Measurements from ENCODE around the gene CATSPER2. TPM values are rescaled to one million over a fixed set of nuclear protein-coding genes. Genes with fewer than 3 reads are reported as not detected.
"Not testable (repeated sequence)": the region's sequence is repeated elsewhere in the genome, so short reads cannot be mapped to it uniquely, and the experiment has no call there.

The CATSPER2 gene
- total RNA-seq = 1 to 10 TPM; 5.1 to 5.5 TPM

DNA sequence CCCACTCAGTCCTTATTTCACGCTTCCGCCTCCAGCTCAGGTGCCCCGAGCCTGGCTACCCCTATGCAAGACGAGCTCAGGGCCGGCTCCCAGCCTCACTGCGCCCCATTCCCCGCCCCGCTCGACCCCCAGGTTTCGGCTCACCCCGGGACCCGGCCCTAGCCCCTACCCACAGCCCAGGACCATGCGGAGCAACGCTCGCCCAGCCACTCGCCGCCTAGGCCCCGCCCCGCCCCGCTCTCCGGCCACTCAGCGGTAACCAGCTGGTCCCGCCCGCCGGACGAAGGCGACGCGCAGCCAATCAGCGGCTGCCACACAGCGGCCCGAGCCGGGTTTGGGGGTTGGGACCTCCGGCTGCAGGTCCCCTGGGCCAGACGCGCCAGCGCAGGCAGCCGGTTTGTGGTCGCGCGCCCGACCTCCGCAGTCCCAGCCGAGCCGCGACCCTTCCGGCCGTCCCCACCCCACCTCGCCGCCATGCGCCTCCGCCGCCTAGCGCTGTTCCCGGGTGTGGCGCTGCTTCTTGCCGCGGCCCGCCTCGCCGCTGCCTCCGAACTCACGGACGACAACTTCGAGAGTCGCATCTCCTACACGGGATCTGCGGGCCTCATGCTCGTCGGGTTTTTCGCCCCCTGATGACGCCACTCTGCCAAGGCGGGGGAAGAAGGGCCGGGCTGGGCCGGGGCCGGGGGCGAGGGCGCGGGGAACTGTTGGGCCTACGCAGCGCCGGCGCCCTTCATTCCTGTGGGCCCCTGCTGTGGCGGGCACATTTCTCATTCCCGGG lies at the start of gene CATSPER2:
Gene CATSPER2 (minus strand): TSS at position 196 of the 781 bp plus-strand sequence. CDS start 783 bp downstream, outside the sequence.
- ChIA-PET POLR2A (no interaction called here), CTCF (no interaction called here)
- H3K27ac Mint-ChIP-seq = no peak within 1 kb of the TSS
- no peak for DNase-seq
- H3K9me3 Mint-ChIP-seq = no peaks in the 10 kb centered on the region
- H3K27me3 Mint-ChIP-seq = no peaks in the 10 kb centered on the region
- peaks cover 17% of the 10 kb centered on the region for H3K36me3 Mint-ChIP-seq
- no peaks in the 10 kb centered on the region for H3K4me1 Mint-ChIP-seq (ENCODE audit: low read depth)
- H3K4me3 Mint-ChIP-seq = no peak within 1 kb of the TSS
- intact Hi-C loops (cut with micrococcal nuclease) = no loop called here

DNA sequence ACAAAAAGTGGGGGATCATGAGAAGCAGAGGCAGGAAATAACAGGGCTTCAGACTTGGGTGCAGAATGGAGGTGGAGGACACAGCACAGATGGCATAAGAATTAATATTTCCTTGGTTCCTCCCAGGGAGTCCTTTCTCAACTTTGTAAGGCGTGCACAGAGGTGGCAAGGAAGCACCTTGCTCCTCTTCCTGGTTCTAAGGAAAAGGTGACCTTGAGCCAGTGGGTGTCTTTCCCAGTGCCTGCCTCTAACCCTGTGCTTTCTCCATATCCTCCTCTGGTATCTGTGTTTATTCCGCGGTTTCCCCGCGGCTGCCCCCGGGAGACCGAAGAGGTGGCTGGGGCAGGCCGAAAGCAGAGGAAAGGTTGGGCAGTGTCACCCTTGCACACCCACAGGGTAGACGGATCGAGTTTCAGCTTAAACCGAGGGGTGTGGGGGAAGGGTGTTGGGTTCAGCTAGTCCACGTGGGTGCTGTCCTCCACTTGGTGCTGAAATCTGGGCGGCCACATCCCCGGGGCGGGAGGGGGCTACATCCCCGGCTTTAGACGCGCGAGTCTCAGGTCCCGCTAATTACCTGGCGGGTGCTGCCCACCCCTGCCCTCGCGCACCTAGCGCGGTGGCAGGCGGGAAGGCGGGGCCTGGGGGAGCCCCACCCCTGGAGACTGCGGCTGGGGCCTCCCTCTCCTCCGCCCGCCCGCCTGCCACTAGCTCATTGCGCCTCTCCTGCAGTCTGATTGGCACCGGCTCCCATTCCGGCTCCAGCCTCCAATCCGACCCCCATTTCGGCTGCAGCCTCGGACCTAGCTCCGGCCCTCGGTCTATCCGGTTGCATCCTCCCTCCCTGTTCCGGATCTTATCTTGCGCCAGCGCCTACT lies 44.7 kb upstream of the CATSPER2 start, which contains the start of gene CKMT1A:
Gene CKMT1A (plus strand): TSS at position 712 of the 875 bp plus-strand sequence. CDS start 192 bp downstream, outside the sequence.
- H3K9me3 Mint-ChIP-seq; POLR2A ChIA-PET; intact Hi-C loops (cut with micrococcal nuclease); H3K36me3 Mint-ChIP-seq; H3K4me3 Mint-ChIP-seq; DNase-seq; H3K4me1 Mint-ChIP-seq (ENCODE audit: low read depth); H3K27ac Mint-ChIP-seq; CTCF ChIA-PET; H3K27me3 Mint-ChIP-seq: not testable (repeated sequence)

DNA sequence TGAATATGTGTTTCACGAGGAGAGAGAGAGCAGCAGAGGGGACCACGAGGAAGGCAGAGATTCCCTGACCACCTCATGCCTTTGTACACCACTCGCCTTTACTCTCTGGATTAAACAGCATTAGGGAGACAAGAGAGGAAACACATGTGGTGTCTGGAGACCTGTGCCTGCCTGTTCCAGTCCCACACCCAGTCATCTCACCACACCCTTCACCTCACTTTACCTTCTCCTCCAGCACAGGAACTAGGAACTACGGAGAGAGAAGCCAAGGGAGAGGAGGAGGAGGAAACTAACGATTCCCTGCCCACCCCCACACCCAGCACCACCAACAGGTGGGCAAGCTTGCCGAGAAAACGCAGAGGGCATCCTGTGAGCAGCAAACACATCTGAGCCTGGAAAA lies 44.0 kb upstream of the CATSPER2 start:
- intact Hi-C loops (cut with micrococcal nuclease); DNase-seq; H3K9me3 Mint-ChIP-seq; POLR2A ChIA-PET; H3K4me3 Mint-ChIP-seq; CTCF ChIA-PET; H3K27me3 Mint-ChIP-seq; H3K27ac Mint-ChIP-seq; H3K36me3 Mint-ChIP-seq; H3K4me1 Mint-ChIP-seq (ENCODE audit: low read depth): not testable (repeated sequence)

DNA sequence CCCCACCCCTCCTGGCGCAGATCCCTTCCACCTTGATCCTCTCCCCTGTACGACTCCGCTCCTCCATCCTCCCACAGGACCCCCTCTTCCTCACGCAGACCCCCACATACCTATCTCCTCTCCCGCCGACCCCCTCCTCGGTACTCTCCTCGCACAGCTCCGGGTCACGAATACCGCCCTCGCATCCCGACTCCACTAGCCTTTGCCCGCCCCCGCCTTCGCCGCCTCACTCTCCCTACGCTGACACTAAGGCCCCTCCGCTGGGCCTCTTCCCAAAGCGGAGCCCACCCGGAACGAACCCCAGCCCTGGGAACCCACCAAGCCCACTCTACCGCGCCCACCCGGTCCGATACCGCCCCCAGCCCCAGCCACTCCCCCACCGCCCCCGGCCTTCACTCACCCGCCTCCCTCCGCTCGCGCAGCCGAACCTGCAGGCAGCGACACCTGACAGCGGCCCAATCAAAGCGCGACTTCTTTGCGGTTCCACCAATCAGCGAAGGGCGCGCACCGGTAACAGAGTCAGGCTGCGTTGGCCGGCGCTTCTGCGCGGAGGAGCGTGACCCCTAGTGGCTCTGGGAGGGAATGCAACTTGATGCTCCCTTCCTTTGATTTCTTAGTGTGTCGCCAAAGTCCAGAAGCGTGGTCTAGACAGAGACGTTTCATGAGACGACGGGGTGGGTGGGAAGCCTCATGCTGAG lies 41.1 kb upstream of the CATSPER2 start:
- H3K4me1 Mint-ChIP-seq (ENCODE audit: low read depth); H3K27me3 Mint-ChIP-seq; H3K36me3 Mint-ChIP-seq; intact Hi-C loops (cut with micrococcal nuclease); POLR2A ChIA-PET; H3K4me3 Mint-ChIP-seq; H3K9me3 Mint-ChIP-seq; H3K27ac Mint-ChIP-seq; DNase-seq; CTCF ChIA-PET: not testable (repeated sequence)

DNA sequence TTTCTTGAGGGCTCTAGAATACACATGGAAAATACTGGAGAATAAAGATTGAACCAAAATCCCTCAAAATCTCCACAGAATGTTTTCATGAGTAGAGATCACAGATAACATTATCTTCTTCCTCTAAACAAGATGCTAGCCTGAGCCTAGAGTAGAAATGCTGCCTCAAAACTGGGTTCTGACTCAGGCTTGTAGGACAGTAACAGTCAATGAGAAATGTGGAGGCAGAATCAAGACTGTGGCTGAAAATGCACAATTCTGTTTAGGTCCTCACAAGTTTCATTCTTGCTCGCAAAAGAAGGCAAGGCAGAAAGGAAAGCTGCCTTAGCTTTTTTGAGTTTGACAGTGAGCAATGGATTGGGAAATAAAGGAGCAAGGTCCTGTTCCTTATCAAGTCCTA lies 25.5 kb upstream of the CATSPER2 start:
- H3K4me1 Mint-ChIP-seq (ENCODE audit: low read depth); DNase-seq; intact Hi-C loops (cut with micrococcal nuclease); H3K4me3 Mint-ChIP-seq; H3K36me3 Mint-ChIP-seq; H3K27ac Mint-ChIP-seq; POLR2A ChIA-PET; H3K27me3 Mint-ChIP-seq; CTCF ChIA-PET; H3K9me3 Mint-ChIP-seq: not testable (repeated sequence)

DNA sequence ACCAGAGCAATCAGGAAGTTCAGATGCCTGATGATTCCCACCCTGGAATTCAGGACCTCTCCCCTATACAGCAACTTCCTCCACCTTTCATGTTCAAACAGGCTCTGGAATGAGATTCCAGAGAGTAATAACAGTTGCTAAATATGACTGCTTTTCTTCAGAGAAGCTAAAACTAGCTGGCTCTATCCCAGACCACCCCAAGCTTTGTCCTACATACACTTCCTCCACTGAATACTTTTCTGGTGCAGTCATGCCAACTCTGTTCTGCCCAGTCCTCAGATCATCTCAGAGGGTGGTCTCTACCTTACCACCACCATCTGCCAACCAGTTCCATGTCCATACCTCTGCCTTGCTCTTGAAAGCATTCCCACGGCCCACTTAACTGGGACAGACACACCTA lies 17.5 kb upstream of the CATSPER2 start:
- H3K27me3 Mint-ChIP-seq; H3K4me3 Mint-ChIP-seq; H3K36me3 Mint-ChIP-seq; H3K9me3 Mint-ChIP-seq; H3K4me1 Mint-ChIP-seq (ENCODE audit: low read depth); CTCF ChIA-PET; POLR2A ChIA-PET; H3K27ac Mint-ChIP-seq; DNase-seq; intact Hi-C loops (cut with micrococcal nuclease): not testable (repeated sequence)

DNA sequence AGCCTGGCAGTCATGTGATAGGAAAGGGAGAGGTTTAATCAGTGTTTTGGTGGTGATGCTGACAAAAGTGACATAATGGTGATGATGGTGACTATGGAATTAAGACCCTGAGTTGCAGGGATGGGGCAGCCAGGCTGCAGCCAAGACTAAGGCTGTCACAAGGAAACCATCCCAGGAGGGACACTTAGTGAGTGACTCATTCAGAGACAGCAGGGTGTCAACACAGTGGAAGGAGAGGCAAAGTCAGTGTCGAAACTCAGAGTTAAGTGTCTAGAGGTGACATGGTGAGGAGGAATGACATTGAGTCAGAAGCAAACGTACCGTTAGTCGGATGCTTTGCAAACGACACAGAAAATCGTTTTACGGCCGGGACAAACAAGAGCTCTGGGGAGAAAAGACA lies 14.7 kb upstream of the CATSPER2 start:
- DNase-seq; H3K9me3 Mint-ChIP-seq; H3K4me3 Mint-ChIP-seq; H3K27ac Mint-ChIP-seq; intact Hi-C loops (cut with micrococcal nuclease); POLR2A ChIA-PET; CTCF ChIA-PET; H3K36me3 Mint-ChIP-seq; H3K4me1 Mint-ChIP-seq (ENCODE audit: low read depth); H3K27me3 Mint-ChIP-seq: not testable (repeated sequence)

DNA sequence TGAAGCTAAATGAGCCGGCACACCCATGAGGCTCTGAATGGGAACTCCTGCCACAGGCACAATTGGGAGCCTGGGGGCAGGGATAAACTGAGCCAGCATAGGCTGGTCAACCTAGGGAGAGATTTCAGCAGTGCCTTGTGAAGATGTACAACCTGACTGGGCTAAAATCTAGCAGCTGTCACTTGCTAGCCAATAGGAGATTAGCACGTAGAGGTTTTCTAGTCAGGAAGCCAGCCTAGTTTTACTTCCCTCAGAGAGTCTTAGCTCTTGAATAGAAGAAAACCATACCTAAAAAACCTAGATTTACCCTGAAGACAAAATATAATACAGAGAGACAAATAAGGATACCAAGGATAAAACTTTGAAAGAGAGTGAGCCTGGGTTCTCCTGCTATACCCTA lies 13.6 kb upstream of the CATSPER2 start:
- intact Hi-C loops (cut with micrococcal nuclease) = not testable (repeated sequence)

DNA sequence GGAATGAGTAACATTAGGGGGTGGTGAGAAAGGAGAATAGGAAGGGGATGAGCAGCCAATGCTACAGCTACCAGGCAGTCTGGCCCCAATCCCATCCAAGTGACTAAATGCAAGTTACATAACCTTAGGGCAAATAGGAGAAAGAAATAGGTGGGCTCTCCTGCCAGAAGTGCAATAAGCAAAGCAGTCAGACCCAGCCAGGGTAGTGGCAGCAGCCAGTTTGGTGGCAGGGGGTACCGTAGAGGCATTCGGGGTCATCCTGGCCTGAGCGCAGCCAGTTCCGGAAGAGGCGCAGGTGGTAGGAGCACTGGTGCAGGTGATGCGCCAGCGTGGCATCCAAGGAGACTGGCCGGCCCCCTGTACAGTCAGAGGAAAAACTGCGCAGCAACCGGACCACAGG lies 11.1 kb upstream of the CATSPER2 start:
- H3K27ac Mint-ChIP-seq; DNase-seq; H3K27me3 Mint-ChIP-seq; POLR2A ChIA-PET; H3K9me3 Mint-ChIP-seq; H3K4me1 Mint-ChIP-seq (ENCODE audit: low read depth); H3K4me3 Mint-ChIP-seq; CTCF ChIA-PET; intact Hi-C loops (cut with micrococcal nuclease); H3K36me3 Mint-ChIP-seq: not testable (repeated sequence)

More for the DNA sequence above, 13.6 kb upstream of the CATSPER2 start:
- H3K36me3 Mint-ChIP-seq; H3K4me3 Mint-ChIP-seq; H3K27me3 Mint-ChIP-seq; CTCF ChIA-PET; POLR2A ChIA-PET; H3K4me1 Mint-ChIP-seq (ENCODE audit: low read depth); H3K27ac Mint-ChIP-seq; H3K9me3 Mint-ChIP-seq; DNase-seq: not testable (repeated sequence)

DNA sequence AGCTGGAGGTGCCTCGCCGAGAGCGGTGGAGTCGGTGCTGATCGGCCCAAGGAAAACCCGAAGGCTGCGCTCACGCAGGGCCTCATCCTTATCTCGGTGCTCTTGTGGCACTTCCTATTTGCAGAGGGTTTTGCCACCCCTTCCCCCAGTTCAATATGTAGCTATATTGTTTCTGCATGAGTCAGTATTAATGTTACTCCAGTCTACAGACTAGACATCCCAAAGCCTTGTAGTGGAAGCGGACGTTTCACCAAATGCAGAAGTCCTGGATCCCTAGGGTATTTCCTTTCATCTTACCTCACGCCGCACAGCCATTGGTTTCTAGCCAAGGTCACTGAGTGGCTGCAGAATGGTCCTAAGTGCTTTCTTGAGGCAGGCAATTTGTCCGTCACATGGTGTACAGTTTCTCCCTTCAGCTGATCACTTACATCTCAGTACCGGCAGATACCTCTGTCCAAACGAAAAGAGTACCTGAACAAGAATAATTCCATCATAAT lies 834 bp upstream of the CATSPER2 start:
- H3K27ac Mint-ChIP-seq; H3K4me3 Mint-ChIP-seq; DNase-seq; H3K9me3 Mint-ChIP-seq; POLR2A ChIA-PET; CTCF ChIA-PET; H3K27me3 Mint-ChIP-seq; intact Hi-C loops (cut with micrococcal nuclease); H3K4me1 Mint-ChIP-seq (ENCODE audit: low read depth): not testable (repeated sequence)
- peaks cover 17% of the 10 kb centered on the region for H3K36me3 Mint-ChIP-seq

DNA sequence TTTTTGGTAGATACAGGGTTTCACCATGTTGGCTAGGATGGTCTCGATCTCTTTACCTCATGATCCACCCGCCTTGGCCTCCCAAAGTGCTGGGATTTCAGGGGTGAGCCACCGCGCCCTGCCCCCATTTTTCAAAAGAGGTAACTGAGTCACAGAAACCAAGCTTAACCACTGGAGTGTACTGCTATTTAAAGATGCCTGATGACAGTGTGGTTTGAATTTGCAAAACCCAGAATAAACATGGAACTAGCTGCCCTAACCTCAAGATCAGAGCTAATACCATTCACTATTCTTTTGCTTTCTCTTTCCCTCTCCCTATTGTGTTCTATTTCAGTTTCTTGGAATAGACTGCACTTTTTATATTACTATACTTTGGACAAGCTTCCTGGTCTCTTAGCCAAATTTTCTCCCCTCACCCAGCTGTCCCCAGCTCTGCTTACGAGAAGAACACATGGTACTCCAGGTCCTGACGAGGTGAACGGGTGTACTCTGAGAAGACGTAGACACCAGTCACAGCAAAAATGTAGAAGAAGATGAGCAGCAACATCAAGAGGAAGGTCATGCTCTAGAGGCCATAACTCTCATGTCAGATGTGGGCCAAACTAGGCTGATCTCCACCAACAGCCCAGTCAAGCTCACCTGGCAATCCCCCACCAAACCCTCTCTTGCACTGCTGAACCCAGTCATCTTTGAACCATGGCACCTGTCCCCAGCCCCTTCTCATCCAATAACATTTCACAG lies 10.0 kb downstream of the CATSPER2 start:
- H3K27me3 Mint-ChIP-seq; H3K9me3 Mint-ChIP-seq; H3K4me1 Mint-ChIP-seq (ENCODE audit: low read depth); CTCF ChIA-PET; DNase-seq; H3K4me3 Mint-ChIP-seq; H3K36me3 Mint-ChIP-seq; intact Hi-C loops (cut with micrococcal nuclease); POLR2A ChIA-PET; H3K27ac Mint-ChIP-seq: not testable (repeated sequence)

DNA sequence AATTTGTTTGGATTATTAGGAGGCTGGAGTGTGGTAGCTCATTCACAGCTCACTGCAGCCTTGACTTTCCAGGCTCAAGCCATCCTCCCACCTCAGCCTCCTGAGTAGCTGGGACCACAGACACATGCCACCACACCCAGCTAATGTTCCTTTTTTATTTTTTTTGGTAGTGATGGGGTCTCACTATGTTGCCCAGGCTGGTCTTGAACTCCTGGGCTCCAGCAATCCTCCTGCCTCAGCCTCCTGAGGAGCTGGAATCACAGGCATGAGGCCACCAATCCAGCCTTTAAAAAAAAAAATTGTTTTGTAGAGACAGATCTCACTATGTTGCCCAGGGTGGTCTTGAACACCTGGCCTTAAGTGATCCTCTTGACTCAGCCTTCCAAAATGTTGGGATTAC lies 21.7 kb downstream of the CATSPER2 start:
- H3K4me1 Mint-ChIP-seq (ENCODE audit: low read depth); CTCF ChIA-PET; H3K4me3 Mint-ChIP-seq; intact Hi-C loops (cut with micrococcal nuclease); POLR2A ChIA-PET; H3K36me3 Mint-ChIP-seq; H3K27ac Mint-ChIP-seq; H3K27me3 Mint-ChIP-seq; DNase-seq; H3K9me3 Mint-ChIP-seq: not testable (repeated sequence)
